Central memory CD8-positive, alpha-beta T cell (primary cell): Measurements from ENCODE around the gene NOL4L.
A peak's percentile ranks its signal among the peaks of the same experiment; 100 is the strongest.

Experiments
- ATAC-seq: fragments of 150-1000 bp; cut with Tn5 transposase; replicated peaks from 2 replicates; pipeline ENCODE4 v1.10.0; 2022; ENCODE audit warnings: mild to moderate bottlenecking, moderate FRiP score, moderate number of reproducible peaks; ENCODE audit not compliant: poor library complexity, severe bottlenecking; ENCODE audit errors: extremely low read depth
- DNase-seq, 2 donors: peaks; one replicate each; pipeline ENCODE4 v3.0.0; 2021; ENCODE audit warnings: low spot score in 2 of 2
- H3K27ac Mint-ChIP-seq: one replicate; pipeline ENCODE4 v1.8.0; 2022; ENCODE audit warnings: low read depth, mild to moderate bottlenecking, moderate library complexity, mixed read lengths
- H3K27me3 Mint-ChIP-seq: one replicate; pipeline ENCODE4 v1.8.0; 2022; ENCODE audit warnings: mixed read lengths
- H3K36me3 Mint-ChIP-seq: one replicate; pipeline ENCODE4 v1.8.0; 2022; ENCODE audit warnings: mild to moderate bottlenecking, moderate library complexity, mixed read lengths; ENCODE audit not compliant: insufficient read depth
- H3K4me1 Mint-ChIP-seq: one replicate; pipeline ENCODE4 v1.8.0; 2022; ENCODE audit warnings: mixed read lengths
- H3K4me3 Mint-ChIP-seq: one replicate; pipeline ENCODE4 v1.8.0; 2022; ENCODE audit warnings: mild to moderate bottlenecking, moderate library complexity, mixed read lengths
- H3K9me3 Mint-ChIP-seq: one replicate; pipeline ENCODE4 v1.8.0; 2022; ENCODE audit warnings: mixed read lengths

The NOL4L gene

GRCh38 chr20:32483351-32484224 is 101.5 kb downstream of the NOL4L start:
- Mint-ChIP-seq H3K9me3 (no peaks in the 10 kb centered on the region), H3K4me3 (peak overlapping the region; percentile 92), H3K27me3 (no peaks in the 10 kb centered on the region), H3K27ac (no peak overlapping the region), H3K4me1 (peaks cover 49% of the 10 kb centered on the region), H3K36me3 (peaks cover 8% of the 10 kb centered on the region)
- ATAC-seq = peak; percentile 42
- peak; percentile 39 to 48 for DNase-seq

GRCh38 chr20:32482442-32483261 is 102.5 kb downstream of the NOL4L start:
- Mint-ChIP-seq H3K27me3 (no peaks in the 10 kb centered on the region), H3K36me3 (peaks cover 8% of the 10 kb centered on the region), H3K4me3 (peak overlapping the region; percentile 92), H3K27ac (no peak overlapping the region), H3K9me3 (no peaks in the 10 kb centered on the region), H3K4me1 (peaks cover 51% of the 10 kb centered on the region)
- no peak for ATAC-seq
- no peak for DNase-seq

GRCh38 chr20:32482143-32482441 is 103.0 kb downstream of the NOL4L start:
- DNase-seq = no peak
- Mint-ChIP-seq H3K27ac (no peak overlapping the region), H3K36me3 (peaks cover 8% of the 10 kb centered on the region), H3K4me3 (peak overlapping the region; percentile 92), H3K27me3 (no peaks in the 10 kb centered on the region), H3K9me3 (no peaks in the 10 kb centered on the region), H3K4me1 (peaks cover 53% of the 10 kb centered on the region)
- ATAC-seq = no peak

- Mint-ChIP-seq H3K27me3 (no peaks in the 10 kb centered on the region), H3K27ac (no peak overlapping the region), H3K4me1 (peaks cover 56% of the 10 kb centered on the region), H3K4me3 (peak overlapping the region; percentile 92), H3K9me3 (no peaks in the 10 kb centered on the region), H3K36me3 (peaks cover 8% of the 10 kb centered on the region)
- ATAC-seq (no peak), DNase-seq (no peak)
Measured at GRCh38 chr20:32481311-32482142, 103.6 kb downstream of the NOL4L start.

- Mint-ChIP-seq H3K4me3 (peak overlapping the region; percentile 9), H3K9me3 (no peaks in the 10 kb centered on the region), H3K4me1 (peaks cover 56% of the 10 kb centered on the region), H3K36me3 (peaks cover 13% of the 10 kb centered on the region), H3K27ac (no peak overlapping the region), H3K27me3 (no peaks in the 10 kb centered on the region)
- no peak for DNase-seq
- ATAC-seq = no peak
Measured at GRCh38 chr20:32480371-32481241, 104.5 kb downstream of the NOL4L start.

GRCh38 chr20:32479697-32480171 is 105.4 kb downstream of the NOL4L start:
- H3K4me3 Mint-ChIP-seq = no peak overlapping the region
- ATAC-seq = no peak

GRCh38 chr20:32479012-32479411 is 106.1 kb downstream of the NOL4L start:
- Mint-ChIP-seq H3K36me3 (peaks cover 7% of the 10 kb centered on the region), H3K27me3 (no peaks in the 10 kb centered on the region), H3K4me1 (peaks cover 47% of the 10 kb centered on the region), H3K9me3 (no peaks in the 10 kb centered on the region), H3K4me3 (no peak overlapping the region), H3K27ac (no peak overlapping the region)
- no peak for DNase-seq
- no peak for ATAC-seq

More at GRCh38 chr20:32479697-32480171, 105.4 kb downstream of the NOL4L start:
- DNase-seq = no peak
- no peak overlapping the region for H3K27ac Mint-ChIP-seq
- H3K36me3 Mint-ChIP-seq = peaks cover 7% of the 10 kb centered on the region
- no peaks in the 10 kb centered on the region for H3K27me3 Mint-ChIP-seq
- H3K9me3 Mint-ChIP-seq = no peaks in the 10 kb centered on the region
- peaks cover 48% of the 10 kb centered on the region for H3K4me1 Mint-ChIP-seq

GRCh38 chr20:32478576-32478975 is 106.6 kb downstream of the NOL4L start:
- ATAC-seq (no peak), DNase-seq (no peak)
- Mint-ChIP-seq H3K4me1 (peaks cover 47% of the 10 kb centered on the region), H3K27ac (peak overlapping the region; percentile 18), H3K27me3 (no peaks in the 10 kb centered on the region), H3K9me3 (no peaks in the 10 kb centered on the region), H3K4me3 (no peak overlapping the region), H3K36me3 (peaks cover 7% of the 10 kb centered on the region)

GRCh38 chr20:32477594-32478512 is 107.3 kb downstream of the NOL4L start:
- no peak overlapping the region for H3K4me3 Mint-ChIP-seq
- no peak for DNase-seq

GRCh38 chr20:32476684-32477593 is 108.2 kb downstream of the NOL4L start:
- no peak for ATAC-seq
- peaks cover 12% of the 10 kb centered on the region for H3K36me3 Mint-ChIP-seq
- H3K27me3 Mint-ChIP-seq = no peaks in the 10 kb centered on the region
- no peak for DNase-seq
- peak overlapping the region; percentile 44 for H3K27ac Mint-ChIP-seq
- peaks cover 47% of the 10 kb centered on the region for H3K4me1 Mint-ChIP-seq
- H3K4me3 Mint-ChIP-seq = peak overlapping the region; percentile 23
- H3K9me3 Mint-ChIP-seq = no peaks in the 10 kb centered on the region

More at GRCh38 chr20:32477594-32478512, 107.3 kb downstream of the NOL4L start:
- ATAC-seq = no peak
- Mint-ChIP-seq H3K36me3 (peaks cover 9% of the 10 kb centered on the region), H3K27ac (peak overlapping the region; percentile 44), H3K9me3 (no peaks in the 10 kb centered on the region), H3K4me1 (peaks cover 47% of the 10 kb centered on the region), H3K27me3 (no peaks in the 10 kb centered on the region)
